NCI-H510A treated with DMSO at 0.1 percent for 48 hours (cell line): ENCODE measurements around the gene CARTPT.

Experiments
- DNase-seq: peaks from one replicate; lab custom pipeline; 2025; lab: John Stamatoyannopoulos, UW

Gene CARTPT

DNA sequence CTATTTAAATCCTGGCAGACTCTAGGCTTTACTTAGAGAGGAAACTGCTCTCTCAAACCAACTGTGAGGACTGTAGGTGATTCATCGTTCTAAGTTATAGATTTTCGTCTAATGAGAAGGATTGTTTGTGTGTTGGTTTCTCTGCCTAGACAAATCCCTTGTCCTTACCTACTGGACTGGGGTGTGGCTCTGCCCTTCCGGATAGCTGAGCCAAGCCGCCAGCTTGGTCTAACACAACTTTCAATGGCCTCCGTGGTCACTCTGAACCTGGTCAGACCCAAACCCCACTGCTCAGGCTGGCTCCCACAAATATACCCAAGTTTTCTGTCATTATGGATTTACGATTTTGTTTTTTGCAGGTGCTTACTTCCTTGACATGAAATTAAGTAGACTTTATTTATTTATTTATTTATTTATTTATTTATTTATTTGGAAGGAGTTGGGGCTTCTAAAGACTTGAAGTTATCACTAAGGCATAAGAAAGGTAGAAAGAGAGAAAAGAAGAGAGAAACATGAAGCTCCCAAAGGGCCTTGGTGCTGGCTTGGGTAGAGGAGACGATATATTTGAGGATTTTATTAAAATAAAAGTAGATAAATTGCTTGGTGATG lies 19.0 kb downstream of the CARTPT start:
- DNase-seq: no peak

DNA sequence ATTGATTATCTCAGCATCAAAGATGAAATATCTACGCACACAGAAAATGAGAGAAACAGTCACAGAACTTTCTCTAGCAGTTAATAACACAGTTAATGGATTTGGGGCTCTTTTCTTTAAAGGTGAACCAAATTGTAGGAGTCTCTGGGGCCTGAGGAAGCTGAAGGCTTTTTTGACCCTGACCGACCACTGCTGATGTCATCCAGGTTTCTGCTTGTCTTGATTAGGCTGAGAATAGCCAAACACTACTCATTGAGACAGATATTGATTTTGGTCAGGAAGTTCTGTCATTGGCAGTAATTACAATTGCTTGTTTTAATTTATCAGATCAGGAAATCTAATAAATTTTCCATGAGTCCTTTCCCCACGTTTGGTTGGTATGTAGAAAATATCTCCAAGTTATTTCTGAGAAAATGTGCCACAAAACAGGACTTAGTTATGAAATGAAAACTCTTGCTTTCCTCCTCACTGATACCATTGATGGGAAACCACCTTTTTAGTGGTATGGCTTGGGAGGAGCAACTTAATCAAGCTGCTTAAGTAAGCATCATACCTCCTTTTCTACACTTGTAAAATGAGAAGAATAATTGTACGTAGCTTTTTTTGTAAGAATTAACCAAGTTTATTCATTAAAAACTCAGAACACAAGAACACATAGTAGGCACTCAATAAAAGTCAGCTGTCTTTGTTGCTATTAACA lies 19.7 kb downstream of the CARTPT start:
- no peak for DNase-seq

DNA sequence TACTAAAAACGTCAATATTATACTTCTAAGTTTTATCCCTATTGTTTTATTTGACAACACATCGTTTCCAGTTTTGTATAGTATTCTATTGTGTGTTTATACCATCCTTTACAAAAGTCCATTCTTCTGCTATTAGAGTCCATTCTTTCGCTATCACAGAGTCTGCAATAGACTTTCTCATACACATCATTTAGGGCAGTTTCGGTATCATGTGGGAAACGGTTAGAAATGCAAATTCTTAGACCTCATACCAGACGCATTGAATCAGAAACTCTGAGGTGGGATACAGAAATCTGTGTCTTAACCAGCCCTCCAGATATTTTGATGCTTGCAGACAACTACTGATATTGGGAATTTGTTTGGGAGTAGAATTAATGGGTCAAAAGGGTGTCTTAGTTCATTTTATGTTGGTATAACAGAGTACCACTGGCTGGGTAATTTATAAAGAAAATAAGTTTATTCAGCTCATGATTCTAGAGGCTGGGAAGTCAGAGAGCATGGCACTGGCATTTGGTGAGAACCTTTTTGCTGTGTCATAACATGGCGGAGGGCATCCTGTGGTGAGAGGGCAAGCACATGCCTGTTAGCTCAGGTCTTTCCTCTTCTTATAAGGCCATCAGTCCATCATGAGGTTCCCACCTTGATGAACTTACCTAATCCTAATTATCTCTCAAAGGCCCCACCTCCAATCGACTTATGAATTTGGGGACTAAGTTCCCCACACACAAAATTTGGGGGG lies 21.1 kb downstream of the CARTPT start:
- DNase-seq: no peak

DNA sequence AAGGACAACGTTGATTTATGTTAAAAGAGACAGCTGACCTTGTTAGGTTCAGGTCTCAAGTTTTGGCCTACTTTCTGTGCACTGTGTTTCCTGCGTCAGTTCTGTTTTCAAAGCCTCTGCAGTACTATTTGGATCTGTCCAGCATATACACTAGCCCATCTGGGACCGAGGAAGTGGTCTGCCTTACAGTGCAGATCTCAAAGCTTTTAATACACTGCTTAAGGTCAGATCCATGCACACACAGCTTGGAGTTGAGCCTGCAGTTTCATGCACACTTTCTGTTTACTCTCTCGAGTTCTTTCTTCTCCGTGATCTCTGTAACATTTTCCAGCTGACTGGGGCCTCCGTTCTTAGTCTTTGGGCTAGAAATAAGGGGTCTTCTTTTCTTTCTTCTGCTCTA lies 24.1 kb downstream of the CARTPT start:
- DNase-seq: no peak

DNA sequence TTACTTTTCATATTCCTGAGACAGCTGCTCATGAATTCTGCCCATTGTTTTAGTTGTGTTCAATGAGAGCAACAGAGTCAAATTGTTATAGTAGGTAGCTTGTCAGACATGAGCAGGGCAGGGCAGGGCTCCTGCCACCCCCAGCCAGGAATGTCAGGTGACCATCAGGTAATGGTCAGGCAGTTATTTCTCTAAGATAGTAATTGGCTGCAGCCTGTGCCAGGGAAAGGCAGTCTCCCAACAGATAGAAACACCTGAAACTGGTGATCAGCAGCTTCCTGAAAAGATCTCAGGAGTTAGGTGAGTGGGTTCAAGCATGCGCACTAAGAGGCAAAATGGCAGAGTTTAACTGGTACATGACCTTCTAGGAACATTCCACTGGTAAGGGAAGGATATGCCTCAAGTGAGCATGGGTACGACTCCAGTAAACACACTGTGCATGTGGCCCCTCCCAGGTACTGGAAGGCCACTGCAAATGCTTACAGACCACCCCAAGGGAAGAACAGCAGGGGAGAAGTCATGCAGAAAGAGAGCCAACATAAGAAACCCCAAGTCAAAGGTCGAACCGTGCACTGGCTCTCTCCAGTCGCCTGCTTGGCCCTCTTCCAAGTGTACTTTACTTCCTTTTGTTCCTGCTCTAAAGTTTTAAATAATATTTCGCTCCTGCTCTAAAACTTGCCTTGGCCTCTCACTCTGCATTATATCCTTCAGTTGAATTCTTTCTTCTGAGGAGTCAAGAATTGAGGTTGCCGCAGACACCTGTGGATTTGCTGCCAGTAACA lies 25.1 kb downstream of the CARTPT start:
- no peak for DNase-seq

DNA sequence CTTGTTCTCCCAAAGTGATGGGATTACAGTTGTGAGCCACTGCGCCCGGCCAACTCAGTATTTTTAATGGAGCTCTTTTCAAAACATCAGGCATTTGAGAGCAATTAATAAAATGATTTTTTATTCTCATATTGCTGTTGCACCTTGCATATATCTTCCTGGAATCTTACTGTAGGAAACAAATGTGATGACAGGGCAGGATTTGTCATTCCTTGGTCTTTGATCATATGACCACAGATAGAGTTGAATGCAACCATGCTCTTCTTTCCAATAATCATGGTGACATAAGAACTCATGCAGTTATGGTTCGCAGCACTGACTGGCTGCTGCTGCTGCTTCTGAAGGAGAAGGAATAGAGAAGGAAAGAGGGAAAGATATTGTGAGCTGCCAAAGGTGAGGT lies 28.1 kb downstream of the CARTPT start:
- DNase-seq: no peak

DNA sequence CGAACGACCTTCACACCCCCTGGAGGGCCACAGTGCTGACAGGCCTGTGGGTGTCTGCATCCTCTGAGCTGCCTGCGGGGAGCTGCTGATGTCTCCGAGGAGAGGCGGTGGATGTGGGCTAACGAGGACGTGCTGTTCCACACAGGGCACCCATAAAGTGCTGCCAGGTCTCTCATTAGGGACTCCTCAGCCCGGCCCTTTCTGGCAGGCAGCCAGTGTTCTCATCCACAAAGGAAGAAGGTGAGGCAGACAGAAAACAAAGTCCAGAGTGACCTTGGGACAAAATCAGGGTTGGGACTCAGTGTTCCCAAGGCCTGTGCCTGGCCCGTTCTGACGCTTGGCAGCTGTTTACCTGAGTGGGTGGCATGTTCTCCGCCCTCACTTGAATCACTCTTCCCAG lies 29.3 kb downstream of the CARTPT start:
- DNase-seq: no peak

DNA sequence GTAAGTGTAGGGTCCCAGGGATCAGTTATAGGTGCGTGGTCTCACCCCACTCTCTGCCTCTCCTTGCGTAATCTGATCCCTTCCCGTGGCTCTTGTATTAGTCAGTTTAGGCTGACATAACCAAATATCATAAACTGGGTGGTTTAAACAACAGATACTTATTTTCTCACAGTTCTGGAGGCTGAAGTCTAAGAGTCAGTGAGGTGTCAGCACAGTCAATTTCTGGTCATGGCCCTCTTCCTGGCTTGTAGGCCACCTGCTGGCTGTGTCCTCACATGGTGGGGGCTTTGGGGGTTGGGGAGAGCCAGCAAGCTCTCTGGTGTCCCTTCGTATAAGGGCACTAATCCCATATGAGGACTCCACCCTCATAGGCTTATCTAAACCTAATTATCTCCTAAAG lies 32.3 kb downstream of the CARTPT start:
- DNase-seq: no peak

DNA sequence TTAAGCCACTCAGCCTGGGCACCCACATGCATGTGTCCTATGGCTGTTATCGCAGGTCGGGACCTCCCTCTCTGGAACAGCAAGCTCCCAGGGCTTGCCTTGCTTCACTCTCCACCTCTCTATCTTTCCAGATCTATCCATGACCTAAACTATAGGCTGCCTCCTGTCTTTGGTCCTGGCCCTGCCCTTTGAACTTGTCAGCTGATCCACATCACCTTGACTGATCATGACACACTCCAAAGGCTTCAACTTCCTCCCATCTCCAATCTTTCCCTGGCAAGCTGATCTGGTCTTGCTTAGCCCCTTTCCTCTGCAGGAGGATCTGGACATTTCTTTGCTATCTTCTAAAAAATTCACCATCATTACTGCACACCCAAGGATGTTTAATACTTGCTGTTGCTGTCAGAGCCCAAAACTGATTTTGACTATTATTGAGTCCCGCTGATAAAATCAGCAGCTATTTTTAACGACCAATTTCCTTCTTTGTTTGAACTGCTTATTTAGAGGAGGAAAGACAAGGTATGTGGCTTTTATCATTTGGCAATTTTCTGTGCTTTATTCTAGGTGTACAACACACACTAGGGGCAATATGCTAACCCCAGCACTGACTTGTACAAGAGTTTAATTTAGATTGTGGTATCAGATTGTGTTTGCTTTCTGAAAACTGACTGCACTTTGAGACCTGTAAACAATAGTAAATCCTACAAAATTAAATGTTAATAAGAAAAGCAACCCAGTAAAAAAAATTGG lies 33.5 kb downstream of the CARTPT start:
- DNase-seq: no peak

DNA sequence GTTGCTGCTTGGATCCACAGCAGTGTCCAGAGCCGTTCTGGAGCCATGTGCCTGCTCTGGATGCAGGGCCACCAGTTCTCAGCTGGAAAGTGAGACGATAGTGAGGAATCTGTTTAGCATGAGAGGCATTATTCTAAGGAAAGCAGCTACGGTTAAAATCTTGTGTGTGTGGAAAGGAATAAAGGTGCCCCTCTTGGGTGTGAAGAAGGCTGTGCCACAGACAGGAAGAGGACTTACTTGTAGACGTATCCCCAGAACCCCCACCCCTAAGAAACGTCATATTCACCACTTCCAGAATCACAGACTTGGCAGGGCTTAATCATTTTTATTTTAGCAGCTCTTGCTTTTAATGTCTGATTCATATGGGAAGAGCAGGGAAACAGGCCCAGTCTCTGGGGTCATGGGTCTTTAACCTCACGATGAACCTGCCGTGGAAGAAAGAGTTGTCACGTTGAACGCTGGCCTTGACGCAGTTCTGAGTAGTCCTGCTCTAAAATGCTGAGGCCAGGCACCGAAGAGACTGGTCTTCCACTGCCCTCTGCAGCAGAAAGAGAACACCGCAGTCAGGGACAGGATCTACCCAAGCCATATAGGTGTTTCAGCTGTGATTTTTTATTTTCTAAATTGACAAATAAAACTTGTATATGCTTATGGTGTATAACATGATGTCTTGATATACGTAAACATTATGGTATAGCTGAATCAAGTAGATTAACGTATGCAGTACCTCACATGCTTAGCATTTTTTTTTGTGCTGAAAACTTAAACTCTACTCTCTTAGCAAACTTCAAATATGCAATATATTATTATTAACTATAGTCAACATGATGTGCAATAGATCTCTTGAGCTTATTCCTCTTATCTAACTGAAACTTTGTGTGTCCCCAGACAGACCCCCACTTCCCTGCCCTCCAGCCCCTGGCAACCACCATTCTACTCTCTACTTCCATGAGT lies 38.8 kb downstream of the CARTPT start:
- peak; percentile 51 for DNase-seq

DNA sequence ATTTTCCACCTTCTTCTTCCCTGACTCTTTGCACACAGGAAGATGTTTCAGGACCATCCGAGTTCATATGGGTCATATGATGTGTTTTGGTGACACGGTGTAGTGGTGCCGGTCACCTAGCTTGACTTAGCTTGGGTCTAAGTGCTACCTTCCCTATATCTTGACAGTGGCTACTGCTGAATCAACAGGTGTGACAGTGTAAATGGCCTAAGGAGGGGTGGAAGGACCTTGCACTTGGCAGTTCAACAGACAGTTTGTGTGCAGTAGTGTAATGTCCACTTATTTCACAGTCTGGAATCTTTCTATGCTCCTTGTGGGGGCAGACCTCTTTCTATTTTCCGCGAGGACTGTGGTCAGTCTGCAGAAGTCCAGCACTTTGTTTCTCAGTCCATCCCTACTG lies 43.8 kb downstream of the CARTPT start:
- DNase-seq: no peak

DNA sequence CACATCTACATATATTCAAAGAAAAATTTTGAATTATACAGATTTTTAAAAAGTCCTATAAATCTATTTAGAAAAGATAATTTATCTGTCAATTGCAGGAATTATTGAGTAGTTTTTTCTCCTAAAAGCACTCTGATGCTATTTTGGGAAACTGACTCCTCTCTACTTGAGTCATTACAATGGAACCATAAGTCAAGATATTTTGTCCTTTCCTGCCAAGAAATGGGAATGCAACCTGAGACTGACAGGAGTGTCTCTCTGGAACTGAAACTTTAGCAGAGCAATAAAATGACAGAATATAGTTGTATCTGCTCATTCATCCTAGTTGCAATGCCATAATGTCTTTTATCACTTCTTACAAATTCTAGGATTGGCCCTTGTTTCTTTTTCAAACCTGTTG lies 48.6 kb downstream of the CARTPT start:
- no peak for DNase-seq

DNA sequence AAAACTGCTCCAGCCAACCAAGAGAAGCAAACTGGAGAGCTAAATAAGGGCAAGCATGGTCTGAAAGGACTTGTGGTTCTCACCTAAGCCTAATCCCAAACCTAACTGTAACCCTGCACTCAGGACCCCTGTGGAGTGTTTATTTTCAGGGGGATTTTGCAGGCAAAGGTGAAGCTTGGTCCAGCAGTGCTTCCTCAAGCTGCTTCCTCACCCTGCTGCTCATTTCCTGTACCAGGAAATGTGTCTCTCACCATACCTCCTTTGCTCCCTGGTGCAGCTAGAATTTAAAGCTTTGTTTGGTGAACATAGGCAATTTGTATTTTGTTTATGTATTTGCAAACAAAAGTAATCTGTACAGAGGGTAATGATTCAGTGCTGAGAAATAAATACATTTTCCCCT lies 50.2 kb downstream of the CARTPT start:
- DNase-seq: no peak

DNA sequence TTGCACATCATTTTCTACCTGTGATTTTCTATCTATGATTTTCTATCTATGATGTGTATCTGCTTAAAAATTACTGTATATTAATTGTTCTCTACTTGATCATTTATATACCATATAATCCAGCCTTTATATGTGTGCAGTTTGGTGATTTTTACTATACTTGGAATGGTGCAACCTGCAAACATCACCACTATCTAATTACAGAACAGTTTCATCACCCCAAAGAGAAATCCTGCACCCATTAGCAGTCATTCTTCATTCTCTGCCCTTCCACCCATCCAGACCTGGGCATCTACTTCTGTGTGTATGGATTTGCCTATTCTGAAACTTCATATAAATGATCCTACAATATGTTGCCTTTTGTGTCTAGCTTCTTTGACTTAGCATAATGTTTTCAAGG lies 51.3 kb downstream of the CARTPT start:
- no peak for DNase-seq
